ENCODE measurements around the gene FLOT2. TPM values are rescaled to one million over a fixed set of nuclear protein-coding genes. Genes with fewer than 3 reads are reported as not detected.

Gene FLOT2
- total and polyA plus RNA-seq, 2 donors (not counting 1 experiment from before 2014, with no cell fraction given): 196 to 270 TPM

DNA sequence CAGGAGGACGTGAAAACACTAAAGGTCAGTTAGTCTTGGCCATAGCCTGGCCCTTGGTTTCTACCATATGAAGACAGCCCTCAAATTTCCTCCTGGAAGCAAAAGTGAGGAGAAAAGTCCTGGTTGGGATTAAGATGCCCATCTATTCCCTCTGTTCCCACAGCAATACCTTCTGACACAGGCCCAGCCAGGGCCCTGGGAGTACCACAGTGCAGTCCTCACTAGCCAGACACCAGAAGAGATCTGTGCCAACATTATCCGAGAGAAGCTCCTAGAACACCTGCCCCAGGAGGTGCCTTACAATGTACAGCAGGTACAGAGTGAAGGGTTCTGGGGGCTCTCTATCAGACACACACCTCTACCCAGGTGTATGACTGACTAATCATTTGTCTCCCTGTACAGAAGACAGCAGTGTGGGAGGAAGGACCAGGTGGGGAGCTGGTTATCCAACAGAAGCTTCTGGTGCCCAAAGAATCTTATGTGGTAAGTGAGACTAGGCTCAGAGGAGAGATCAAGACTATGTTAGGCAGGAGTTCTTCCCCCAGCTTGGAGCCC is 38.7 kb downstream of the FLOT2 start:
- H3K4me2 ChIP-seq (replicated peaks; ENCODE audit: low read depth, low read length, poor library complexity, severe bottlenecking): no peak overlapping the region
- POLR2A ChIA-PET: no interaction called here
- no peak overlapping the region for H2AFZ ChIP-seq (ENCODE audit: insufficient read depth, low read depth, low read length, poor library complexity, severe bottlenecking)
- CTCF ChIA-PET: interaction anchor here (0.8 to 1.1 kb wide), 2 partner anchors 44 to 94 kb away, joined by 3 read pairs; partner anchors contain the start of gene DHRS13
- peaks cover 10 to 16% of the 10 kb centered on the region in 2 donors for H3K4me1 ChIP-seq (ENCODE audit: control insufficient read depth in 2 of 2, insufficient read depth in 2 of 2, low read length in 2 of 2)
- peaks cover 17% of the 10 kb centered on the region for H3K4me1 Mint-ChIP-seq
- H3K79me2 ChIP-seq (ENCODE audit: control insufficient read depth, insufficient read depth, low read length): peaks cover 14% of the 10 kb centered on the region
- TF ChIP-seq CTCF (IDR thresholded peaks at IDR 0.05) (no peak), EZH2 (IDR thresholded peaks at IDR 0.05; ENCODE audit: borderline replicate concordance, insufficient read depth, low read depth, low read length, poor library complexity, severe bottlenecking) (no peak)
- no CpG with 5 or more reads among the region's 2 CpGs for WGBS (ENCODE audit: insufficient coverage)
- H4K20me1 ChIP-seq (ENCODE audit: control insufficient read depth, insufficient read depth, low read length, poor library complexity, severe bottlenecking): no peaks in the 10 kb centered on the region
- DNase-seq (no peak), ATAC-seq (ENCODE audit: low read depth) (no peak)
- H3K27ac Mint-ChIP-seq: no peak overlapping the region
- H3K27me3 ChIP-seq (replicated peaks in 1 of 4; ENCODE audit: control extremely low read depth in 1 of 4, control insufficient read depth in 3 of 4, insufficient read depth in 4 of 4, low read length in 3 of 4): no peaks in the 10 kb centered on the region
- H3K9ac ChIP-seq (ENCODE audit: low read length): no peak overlapping the region
- no peaks in the 10 kb centered on the region for H3K27me3 Mint-ChIP-seq
- no peak overlapping the region for H3K4me3 Mint-ChIP-seq
- intact Hi-C loops (cut with micrococcal nuclease): no loop called here
- H3K27ac ChIP-seq (ENCODE audit: low read length in 2 of 2): no peak overlapping the region
- H3K4me3 ChIP-seq (ENCODE audit: control extremely low read depth in 1 of 5, extremely low read depth in 1 of 5, insufficient read depth in 1 of 5, low read depth in 2 of 5, low read length in 4 of 5): no peak overlapping the region
- no peaks in the 10 kb centered on the region for H3K9me3 Mint-ChIP-seq (ENCODE audit: insufficient read depth)
- H3K9me3 ChIP-seq (ENCODE audit: control extremely low read depth in 1 of 3, control insufficient read depth in 2 of 3, insufficient read depth in 1 of 3, low read length in 2 of 3): no peaks in the 10 kb centered on the region
- peaks cover 0 to 38% of the 10 kb centered on the region in 2 experiments for H3K36me3 ChIP-seq (replicated peaks in 1 of 2; ENCODE audit: control extremely low read depth in 1 of 2, control insufficient read depth in 1 of 2, extremely low read depth in 1 of 2, insufficient read depth in 2 of 2, low read length in 1 of 2)

DNA sequence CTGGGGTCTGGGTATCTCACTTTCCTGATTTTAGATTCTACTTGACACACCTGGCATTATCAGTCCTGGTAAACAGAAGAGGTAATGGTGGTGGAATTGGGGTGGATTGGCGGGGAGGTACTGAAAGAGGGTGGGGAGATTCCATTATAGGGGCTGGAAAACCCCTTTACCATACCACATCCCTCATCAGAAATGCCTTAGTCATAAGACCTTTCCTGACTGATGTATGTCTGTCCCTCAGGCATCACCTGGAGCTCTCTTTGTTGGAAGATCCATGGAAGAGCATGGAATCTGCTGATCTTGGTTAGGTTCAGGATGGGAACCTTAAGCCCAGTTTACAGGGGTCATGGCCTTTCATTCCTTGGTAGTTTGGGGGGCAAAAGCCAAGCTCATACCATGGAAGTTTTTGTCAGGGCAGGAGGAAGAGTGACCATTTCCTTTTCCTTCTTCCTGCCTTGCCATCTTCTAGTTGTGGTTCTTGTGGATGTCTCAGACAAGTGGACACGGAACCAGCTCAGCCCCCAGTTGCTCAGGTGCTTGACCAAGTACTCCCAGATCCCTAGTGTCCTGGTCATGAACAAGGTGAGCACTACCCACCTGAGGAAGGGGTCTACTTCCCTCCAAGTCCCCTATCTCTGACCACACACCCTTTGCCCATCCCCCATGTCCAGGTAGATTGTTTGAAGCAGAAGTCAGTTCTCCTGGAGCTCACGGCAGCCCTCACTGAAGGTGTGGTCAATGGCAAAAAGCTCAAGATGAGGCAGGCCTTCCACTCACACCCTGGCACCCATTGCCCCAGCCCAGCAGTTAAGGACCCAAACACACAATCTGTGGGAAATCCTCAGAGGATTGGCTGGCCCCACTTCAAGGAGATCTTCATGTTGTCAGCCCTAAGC is 39.4 kb downstream of the FLOT2 start:
- 90% methylated on average over 2 of the region's 3 CpGs for WGBS (ENCODE audit: insufficient coverage)
- TF ChIP-seq EZH2 (IDR thresholded peaks at IDR 0.05; ENCODE audit: borderline replicate concordance, insufficient read depth, low read depth, low read length, poor library complexity, severe bottlenecking) (no peak), CTCF (IDR thresholded peaks at IDR 0.05) (no peak)
- Histone ChIP-seq H3K27me3 (replicated peaks in 1 of 4; ENCODE audit: control extremely low read depth in 1 of 4, control insufficient read depth in 3 of 4, insufficient read depth in 4 of 4, low read length in 3 of 4) (no peaks in the 10 kb centered on the region), H3K79me2 (ENCODE audit: control insufficient read depth, insufficient read depth, low read length) (peaks cover 14% of the 10 kb centered on the region), H3K9ac (ENCODE audit: low read length) (no peak overlapping the region), H3K4me1 (ENCODE audit: control insufficient read depth in 2 of 2, insufficient read depth in 2 of 2, low read length in 2 of 2) (peaks cover 10 to 16% of the 10 kb centered on the region in 2 donors), H3K27ac (ENCODE audit: low read length in 2 of 2) (no peak overlapping the region), H3K36me3 (replicated peaks in 1 of 2; ENCODE audit: control extremely low read depth in 1 of 2, control insufficient read depth in 1 of 2, extremely low read depth in 1 of 2, insufficient read depth in 2 of 2, low read length in 1 of 2) (peaks cover 0 to 38% of the 10 kb centered on the region in 2 experiments), H3K4me2 (replicated peaks; ENCODE audit: low read depth, low read length, poor library complexity, severe bottlenecking) (no peak overlapping the region), H4K20me1 (ENCODE audit: control insufficient read depth, insufficient read depth, low read length, poor library complexity, severe bottlenecking) (no peaks in the 10 kb centered on the region), H2AFZ (ENCODE audit: insufficient read depth, low read depth, low read length, poor library complexity, severe bottlenecking) (no peak overlapping the region), H3K4me3 (ENCODE audit: control extremely low read depth in 1 of 5, extremely low read depth in 1 of 5, insufficient read depth in 1 of 5, low read depth in 2 of 5, low read length in 4 of 5) (no peak overlapping the region), H3K9me3 (ENCODE audit: control extremely low read depth in 1 of 3, control insufficient read depth in 2 of 3, insufficient read depth in 1 of 3, low read length in 2 of 3) (no peaks in the 10 kb centered on the region)
- Mint-ChIP-seq H3K4me3 (peak overlapping the region; percentile 35), H3K27me3 (no peaks in the 10 kb centered on the region), H3K4me1 (peaks cover 17% of the 10 kb centered on the region), H3K9me3 (ENCODE audit: insufficient read depth) (no peaks in the 10 kb centered on the region), H3K27ac (no peak overlapping the region)
- ChIA-PET POLR2A (no interaction called here), CTCF (interaction anchor here (1.1 kb wide), 1 partner anchor 94 kb away, joined by 3 read pairs; no protein-coding TSS in a partner anchor)
- ATAC-seq (ENCODE audit: low read depth): no peak
- intact Hi-C loops (cut with micrococcal nuclease): no loop called here
- DNase-seq: no peak

Data from B cell (primary cell).